IMR-90 (cell line): ENCODE data around the gene HIVEP3.

Experiments
- CHD1 ChIP-seq: IDR thresholded peaks from 2 replicates; pipeline ENCODE4 v1.6.1; 2012; ENCODE audit warnings: low read depth, low read length, improper control_type of control experiment
- CTCF ChIP-seq: conservative IDR thresholded peaks from 2 replicates; pipeline ENCODE4 v1.5.1; 2012; ENCODE audit warnings: mild to moderate bottlenecking, low read depth, low read length, improper control_type of control experiment
- ELK1 ChIP-seq: fragments of 150-350 bp; IDR thresholded peaks from 2 replicates; pipeline ENCODE4 v1.6.1; 2016; ENCODE audit warnings: low read depth, mild to moderate bottlenecking, low read length, moderate library complexity, borderline replicate concordance
- FOS ChIP-seq: fragments of 150-350 bp; IDR thresholded peaks from 2 replicates; pipeline ENCODE4 v1.6.1; 2016; ENCODE audit warnings: low read depth, low read length
- MAFK ChIP-seq: IDR thresholded peaks from 2 replicates; pipeline ENCODE4 v1.6.1; 2012; ENCODE audit warnings: low read depth, low read length, improper control_type of control experiment
- MAZ ChIP-seq: IDR thresholded peaks from 2 replicates; pipeline ENCODE4 v1.6.1; 2012; ENCODE audit warnings: low read depth, mild to moderate bottlenecking, low read length, improper control_type of control experiment, moderate library complexity, borderline replicate concordance
- MXI1 ChIP-seq: IDR thresholded peaks from 2 replicates; pipeline ENCODE4 v1.6.1; 2012; ENCODE audit warnings: low read depth, mild to moderate bottlenecking, low read length, moderate library complexity, borderline replicate concordance
- POLR2A ChIP-seq: IDR thresholded peaks from 2 replicates; pipeline ENCODE4 v1.6.1; 2012; ENCODE audit warnings: mild to moderate bottlenecking, low read depth, low read length
- RAD21 ChIP-seq: IDR thresholded peaks from 2 replicates; pipeline ENCODE4 v1.6.1; 2012; ENCODE audit warnings: low read length, improper control_type of control experiment
- RCOR1 ChIP-seq: IDR thresholded peaks from 2 replicates; pipeline ENCODE4 v1.6.1; 2012; ENCODE audit warnings: mild to moderate bottlenecking, low read length, improper control_type of control experiment; ENCODE audit not compliant: insufficient replicate concordance
- RFX5 ChIP-seq: IDR thresholded peaks from 2 replicates; pipeline ENCODE4 v1.8.0; 2012; ENCODE audit warnings: low read depth, mild to moderate bottlenecking, low read length, moderate library complexity
- SMC3 ChIP-seq: fragments of 150-350 bp; IDR thresholded peaks from 2 replicates; pipeline ENCODE4 v1.6.1; 2016; ENCODE audit warnings: low read depth, mild to moderate bottlenecking, antibody characterized with exemption, low read length, moderate library complexity
- USF2 ChIP-seq: fragments of 150-350 bp; IDR thresholded peaks from 2 replicates; pipeline ENCODE4 v1.6.1; 2017; ENCODE audit warnings: mild to moderate bottlenecking, antibody characterized with exemption, low read length, low read depth

- no peak for TF ChIP-seq CTCF
- TF ChIP-seq ELK1, result no peak
- TF ChIP-seq SMC3, result no peak
- no peak for TF ChIP-seq MAFK
- TF ChIP-seq POLR2A, result no peak
- TF ChIP-seq CHD1, result no peak
- TF ChIP-seq MXI1, result no peak
- no peak for TF ChIP-seq FOS
- TF ChIP-seq RCOR1, result no peak
- TF ChIP-seq RFX5, result no peak
- TF ChIP-seq USF2, result no peak
- no peak for TF ChIP-seq MAZ
- no peak for TF ChIP-seq RAD21
These were observed 130.3 kb downstream of the HIVEP3 start for GRCh38 chr1:41788427-41788826.
